HEK293 (cell line): ENCODE measurements around the gene MYL9.

ENCODE experiments used
- BCL11A ChIP-seq: fragments of 450-650 bp; formaldehyde crosslinking; IDR thresholded peaks from 2 replicates; pipeline ENCODE4 v1.5.1; 2016; ENCODE audit warnings: low read depth, missing biosample characterization, missing genetic modification characterization
- GLIS2 ChIP-seq: fragments of 450-650 bp; formaldehyde crosslinking; IDR thresholded peaks from 2 replicates; pipeline ENCODE4 v1.5.1; 2016; ENCODE audit warnings: missing biosample characterization, missing genetic modification characterization
- IKZF3 ChIP-seq: fragments of 450-650 bp; IDR thresholded peaks from 2 replicates; pipeline ENCODE4 v1.5.0; 2018; ENCODE audit warnings: missing biosample characterization, mild to moderate bottlenecking, missing genetic modification characterization, moderate library complexity
- KLF10 ChIP-seq: fragments of 450-650 bp; IDR thresholded peaks from 2 replicates; pipeline ENCODE4 v1.5.1; 2018; ENCODE audit warnings: missing biosample characterization, mild to moderate bottlenecking, missing genetic modification characterization
- OSR2 ChIP-seq: fragments of 450-650 bp; formaldehyde crosslinking; IDR thresholded peaks from 2 replicates; pipeline ENCODE4 v1.5.1; 2016; ENCODE audit warnings: missing biosample characterization, missing genetic modification characterization
- PRDM1 ChIP-seq: fragments of 450-650 bp; formaldehyde crosslinking; IDR thresholded peaks from 2 replicates; pipeline ENCODE4; 2016; ENCODE audit warnings: missing biosample characterization, missing genetic modification characterization
- TRIM28 ChIP-seq: IDR thresholded peaks from 2 replicates; pipeline ENCODE4 v1.6.1; 2011; ENCODE audit warnings: low read length, control low read depth, borderline replicate concordance
- YY2 ChIP-seq: fragments of 450-650 bp; formaldehyde crosslinking; IDR thresholded peaks from 2 replicates; pipeline ENCODE4 v1.5.1; 2016; ENCODE audit warnings: missing biosample characterization, missing genetic modification characterization
- ZFP41 ChIP-seq: fragments of 450-650 bp; formaldehyde crosslinking; IDR thresholded peaks from 2 replicates; pipeline ENCODE4 v1.5.1; 2016; ENCODE audit warnings: missing biosample characterization, missing genetic modification characterization, borderline replicate concordance
- ZFP69B ChIP-seq: fragments of 450-650 bp; formaldehyde crosslinking; IDR thresholded peaks from 2 replicates; pipeline ENCODE4 v1.5.1; 2016; ENCODE audit warnings: missing biosample characterization, missing genetic modification characterization
- ZNF2 ChIP-seq: fragments of 450-650 bp; formaldehyde crosslinking; IDR thresholded peaks from 2 replicates; pipeline ENCODE4 v1.5.1; 2016; ENCODE audit warnings: missing biosample characterization, missing genetic modification characterization
- ZNF335 ChIP-seq: fragments of 450-650 bp; formaldehyde crosslinking; conservative IDR thresholded peaks from 2 replicates; pipeline ENCODE4 v1.5.1; 2016; ENCODE audit warnings: missing biosample characterization, missing genetic modification characterization
- ZNF366 ChIP-seq: fragments of 450-650 bp; formaldehyde crosslinking; conservative IDR thresholded peaks from 2 replicates; pipeline ENCODE4 v1.5.1; 2016; ENCODE audit warnings: missing biosample characterization, missing genetic modification characterization
- ZNF391 ChIP-seq: fragments of 450-650 bp; formaldehyde crosslinking; IDR thresholded peaks from 2 replicates; pipeline ENCODE4 v1.5.1; 2016; ENCODE audit warnings: low read depth, missing biosample characterization, missing genetic modification characterization, borderline replicate concordance
- ZNF626 ChIP-seq: fragments of 450-650 bp; sonication (Bioruptor Pico); formaldehyde crosslinking; IDR thresholded peaks from 2 replicates; pipeline ENCODE4 v1.5.1; 2018; ENCODE audit warnings: missing biosample characterization, missing genetic modification characterization, inconsistent platforms
- ZSCAN23 ChIP-seq: fragments of 450-650 bp; formaldehyde crosslinking; IDR thresholded peaks from 2 replicates; pipeline ENCODE4 v1.5.1; 2016; ENCODE audit warnings: missing biosample characterization, missing genetic modification characterization
- TF ChIP-seq, protein P1 (sequence below): fragments of 450-650 bp; formaldehyde crosslinking; optimal IDR thresholded peaks from 2 replicates; pipeline ENCODE3; 2016; ENCODE audit warnings: missing biosample characterization, mild to moderate bottlenecking, missing genetic modification characterization
- TF ChIP-seq, protein P2 (sequence below): fragments of 450-650 bp; formaldehyde crosslinking; conservative IDR thresholded peaks from 2 replicates; pipeline ENCODE4 v1.5.1; 2016; ENCODE audit warnings: low read depth, missing biosample characterization, missing genetic modification characterization
- TF ChIP-seq, protein P3 (sequence below): fragments of 450-650 bp; formaldehyde crosslinking; IDR thresholded peaks from 2 replicates; pipeline ENCODE4 v1.5.1; 2016; ENCODE audit warnings: missing biosample characterization, missing genetic modification characterization
- TF ChIP-seq, protein P4 (sequence below): fragments of 450-650 bp; formaldehyde crosslinking; conservative IDR thresholded peaks from 2 replicates; pipeline ENCODE4 v1.5.1; 2016; ENCODE audit warnings: low read depth, missing biosample characterization, missing genetic modification characterization
- TF ChIP-seq, protein P5 (sequence below): fragments of 450-650 bp; formaldehyde crosslinking; IDR thresholded peaks from 2 replicates; pipeline ENCODE4 v1.5.1; 2016; ENCODE audit warnings: missing biosample characterization, missing genetic modification characterization
- TF ChIP-seq, protein P6 (sequence below): fragments of 450-650 bp; formaldehyde crosslinking; IDR thresholded peaks from 2 replicates; pipeline ENCODE4 v1.5.1; 2017; ENCODE audit warnings: missing biosample characterization, missing genetic modification characterization
- TF ChIP-seq, protein P7 (sequence below): fragments of 450-650 bp; IDR thresholded peaks from 2 replicates; pipeline ENCODE4 v1.5.1; 2018; ENCODE audit warnings: missing biosample characterization, mild to moderate bottlenecking, missing genetic modification characterization
- TF ChIP-seq, protein P8 (sequence below): fragments of 450-650 bp; formaldehyde crosslinking; IDR thresholded peaks from 2 replicates; pipeline ENCODE4 v1.5.1; 2016; ENCODE audit warnings: missing biosample characterization, missing genetic modification characterization

MYL9 gene

DNA sequence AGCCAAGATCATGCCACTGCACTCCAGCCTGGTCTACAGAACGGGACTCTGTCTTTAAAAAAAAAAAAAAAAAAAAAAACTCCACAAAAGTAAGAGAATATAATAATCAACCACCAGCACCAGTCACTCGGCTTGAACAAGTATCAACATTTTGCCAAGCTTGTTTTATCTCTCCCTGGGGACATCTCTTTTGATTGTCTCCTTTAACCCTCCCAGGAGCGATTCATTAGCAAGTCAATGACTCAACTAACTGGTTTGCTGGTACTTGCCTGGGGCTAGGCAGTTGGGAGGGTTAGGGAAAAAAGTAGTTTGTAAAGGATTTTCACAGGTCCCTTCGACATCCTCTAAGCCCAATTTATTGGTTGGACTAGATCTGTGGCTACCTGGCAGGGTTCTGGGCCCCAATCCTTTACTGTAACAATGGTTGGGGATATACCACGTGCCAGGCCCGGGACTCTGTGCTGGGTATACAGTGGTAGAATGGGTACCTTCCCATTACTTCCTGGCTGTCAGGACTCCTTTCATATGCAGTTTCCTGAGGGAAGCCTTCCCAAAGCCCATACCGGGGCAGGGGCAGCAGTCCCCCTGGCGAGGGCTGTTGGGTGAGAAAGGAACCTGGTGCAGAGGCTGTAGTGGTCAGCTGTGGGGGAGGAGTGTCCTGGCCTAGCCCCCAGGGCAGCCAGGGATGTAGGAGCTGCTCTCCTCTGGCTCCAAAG lies 44.2 kb downstream of the MYL9 start (continued):
- TF ChIP-seq, protein P1, sequence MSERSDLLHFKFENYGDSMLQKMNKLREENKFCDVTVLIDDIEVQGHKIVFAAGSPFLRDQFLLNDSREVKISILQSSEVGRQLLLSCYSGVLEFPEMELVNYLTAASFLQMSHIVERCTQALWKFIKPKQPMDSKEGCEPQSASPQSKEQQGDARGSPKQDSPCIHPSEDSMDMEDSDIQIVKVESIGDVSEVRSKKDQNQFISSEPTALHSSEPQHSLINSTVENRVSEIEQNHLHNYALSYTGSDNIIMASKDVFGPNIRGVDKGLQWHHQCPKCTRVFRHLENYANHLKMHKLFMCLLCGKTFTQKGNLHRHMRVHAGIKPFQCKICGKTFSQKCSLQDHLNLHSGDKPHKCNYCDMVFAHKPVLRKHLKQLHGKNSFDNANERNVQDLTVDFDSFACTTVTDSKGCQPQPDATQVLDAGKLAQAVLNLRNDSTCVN (tag by site-specific recombination) = no peak
- TF ChIP-seq YY2 (tag by site-specific recombination) (no peak), ZNF626 (tag by site-specific recombination) (no peak), BCL11A (tag by site-specific recombination) (peak; percentile 76), OSR2 (peak; percentile 89), ZFP69B (no peak), ZNF391 (tag by site-specific recombination) (0 out of 2 replicates have a peak, but pooled peaks have one; percentile 28), IKZF3 (tag by site-specific recombination) (peak; percentile 65; the same call in 1 of the 2 replicates), GLIS2 (tag by site-specific recombination) (peak; percentile 21; the same call in 1 of the 2 replicates), ZFP41 (no peak), TRIM28 (no peak), ZNF366 (tag by site-specific recombination) (peak; percentile 72), ZNF2 (no peak), ZNF335 (tag by site-specific recombination) (no peak), KLF10 (tag by site-specific recombination) (0 out of 2 replicates have a peak, but pooled peaks have one; percentile 36), PRDM1 (tag by site-specific recombination) (no peak), ZSCAN23 (0 out of 2 replicates have a peak, but pooled peaks have one; percentile 43)
- TF ChIP-seq, protein P2, sequence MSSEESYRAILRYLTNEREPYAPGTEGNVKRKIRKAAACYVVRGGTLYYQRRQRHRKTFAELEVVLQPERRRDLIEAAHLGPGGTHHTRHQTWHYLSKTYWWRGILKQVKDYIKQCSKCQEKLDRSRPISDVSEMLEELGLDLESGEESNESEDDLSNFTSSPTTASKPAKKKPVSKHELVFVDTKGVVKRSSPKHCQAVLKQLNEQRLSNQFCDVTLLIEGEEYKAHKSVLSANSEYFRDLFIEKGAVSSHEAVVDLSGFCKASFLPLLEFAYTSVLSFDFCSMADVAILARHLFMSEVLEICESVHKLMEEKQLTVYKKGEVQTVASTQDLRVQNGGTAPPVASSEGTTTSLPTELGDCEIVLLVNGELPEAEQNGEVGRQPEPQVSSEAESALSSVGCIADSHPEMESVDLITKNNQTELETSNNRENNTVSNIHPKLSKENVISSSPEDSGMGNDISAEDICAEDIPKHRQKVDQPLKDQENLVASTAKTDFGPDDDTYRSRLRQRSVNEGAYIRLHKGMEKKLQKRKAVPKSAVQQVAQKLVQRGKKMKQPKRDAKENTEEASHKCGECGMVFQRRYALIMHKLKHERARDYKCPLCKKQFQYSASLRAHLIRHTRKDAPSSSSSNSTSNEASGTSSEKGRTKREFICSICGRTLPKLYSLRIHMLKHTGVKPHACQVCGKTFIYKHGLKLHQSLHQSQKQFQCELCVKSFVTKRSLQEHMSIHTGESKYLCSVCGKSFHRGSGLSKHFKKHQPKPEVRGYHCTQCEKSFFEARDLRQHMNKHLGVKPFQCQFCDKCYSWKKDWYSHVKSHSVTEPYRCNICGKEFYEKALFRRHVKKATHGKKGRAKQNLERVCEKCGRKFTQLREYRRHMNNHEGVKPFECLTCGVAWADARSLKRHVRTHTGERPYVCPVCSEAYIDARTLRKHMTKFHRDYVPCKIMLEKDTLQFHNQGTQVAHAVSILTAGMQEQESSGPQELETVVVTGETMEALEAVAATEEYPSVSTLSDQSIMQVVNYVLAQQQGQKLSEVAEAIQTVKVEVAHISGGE = no peak
- TF ChIP-seq, protein P3, sequence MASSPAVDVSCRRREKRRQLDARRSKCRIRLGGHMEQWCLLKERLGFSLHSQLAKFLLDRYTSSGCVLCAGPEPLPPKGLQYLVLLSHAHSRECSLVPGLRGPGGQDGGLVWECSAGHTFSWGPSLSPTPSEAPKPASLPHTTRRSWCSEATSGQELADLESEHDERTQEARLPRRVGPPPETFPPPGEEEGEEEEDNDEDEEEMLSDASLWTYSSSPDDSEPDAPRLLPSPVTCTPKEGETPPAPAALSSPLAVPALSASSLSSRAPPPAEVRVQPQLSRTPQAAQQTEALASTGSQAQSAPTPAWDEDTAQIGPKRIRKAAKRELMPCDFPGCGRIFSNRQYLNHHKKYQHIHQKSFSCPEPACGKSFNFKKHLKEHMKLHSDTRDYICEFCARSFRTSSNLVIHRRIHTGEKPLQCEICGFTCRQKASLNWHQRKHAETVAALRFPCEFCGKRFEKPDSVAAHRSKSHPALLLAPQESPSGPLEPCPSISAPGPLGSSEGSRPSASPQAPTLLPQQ = no peak
- TF ChIP-seq, protein P4, sequence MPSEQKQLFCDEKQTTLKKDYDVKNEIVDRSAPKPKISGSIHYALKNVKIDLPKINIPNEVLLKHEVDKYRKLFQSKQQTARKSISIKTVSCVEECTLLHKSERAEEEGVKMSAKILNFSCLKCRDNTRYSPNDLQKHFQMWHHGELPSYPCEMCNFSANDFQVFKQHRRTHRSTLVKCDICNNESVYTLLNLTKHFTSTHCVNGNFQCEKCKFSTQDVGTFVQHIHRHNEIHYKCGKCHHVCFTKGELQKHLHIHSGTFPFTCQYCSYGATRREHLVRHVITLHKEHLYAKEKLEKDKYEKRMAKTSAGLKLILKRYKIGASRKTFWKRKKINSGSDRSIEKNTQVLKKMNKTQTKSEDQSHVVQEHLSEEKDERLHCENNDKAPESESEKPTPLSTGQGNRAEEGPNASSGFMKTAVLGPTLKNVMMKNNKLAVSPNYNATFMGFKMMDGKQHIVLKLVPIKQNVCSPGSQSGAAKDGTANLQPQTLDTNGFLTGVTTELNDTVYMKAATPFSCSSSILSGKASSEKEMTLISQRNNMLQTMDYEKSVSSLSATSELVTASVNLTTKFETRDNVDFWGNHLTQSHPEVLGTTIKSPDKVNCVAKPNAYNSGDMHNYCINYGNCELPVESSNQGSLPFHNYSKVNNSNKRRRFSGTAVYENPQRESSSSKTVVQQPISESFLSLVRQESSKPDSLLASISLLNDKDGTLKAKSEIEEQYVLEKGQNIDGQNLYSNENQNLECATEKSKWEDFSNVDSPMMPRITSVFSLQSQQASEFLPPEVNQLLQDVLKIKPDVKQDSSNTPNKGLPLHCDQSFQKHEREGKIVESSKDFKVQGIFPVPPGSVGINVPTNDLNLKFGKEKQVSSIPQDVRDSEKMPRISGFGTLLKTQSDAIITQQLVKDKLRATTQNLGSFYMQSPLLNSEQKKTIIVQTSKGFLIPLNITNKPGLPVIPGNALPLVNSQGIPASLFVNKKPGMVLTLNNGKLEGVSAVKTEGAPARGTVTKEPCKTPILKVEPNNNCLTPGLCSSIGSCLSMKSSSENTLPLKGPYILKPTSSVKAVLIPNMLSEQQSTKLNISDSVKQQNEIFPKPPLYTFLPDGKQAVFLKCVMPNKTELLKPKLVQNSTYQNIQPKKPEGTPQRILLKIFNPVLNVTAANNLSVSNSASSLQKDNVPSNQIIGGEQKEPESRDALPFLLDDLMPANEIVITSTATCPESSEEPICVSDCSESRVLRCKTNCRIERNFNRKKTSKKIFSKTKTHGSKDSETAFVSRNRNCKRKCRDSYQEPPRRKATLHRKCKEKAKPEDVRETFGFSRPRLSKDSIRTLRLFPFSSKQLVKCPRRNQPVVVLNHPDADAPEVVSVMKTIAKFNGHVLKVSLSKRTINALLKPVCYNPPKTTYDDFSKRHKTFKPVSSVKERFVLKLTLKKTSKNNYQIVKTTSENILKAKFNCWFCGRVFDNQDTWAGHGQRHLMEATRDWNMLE (tag by site-specific recombination) = no peak
- TF ChIP-seq, protein P5, sequence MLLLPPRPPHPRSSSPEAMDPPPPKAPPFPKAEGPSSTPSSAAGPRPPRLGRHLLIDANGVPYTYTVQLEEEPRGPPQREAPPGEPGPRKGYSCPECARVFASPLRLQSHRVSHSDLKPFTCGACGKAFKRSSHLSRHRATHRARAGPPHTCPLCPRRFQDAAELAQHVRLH = no peak
- TF ChIP-seq, protein P6, sequence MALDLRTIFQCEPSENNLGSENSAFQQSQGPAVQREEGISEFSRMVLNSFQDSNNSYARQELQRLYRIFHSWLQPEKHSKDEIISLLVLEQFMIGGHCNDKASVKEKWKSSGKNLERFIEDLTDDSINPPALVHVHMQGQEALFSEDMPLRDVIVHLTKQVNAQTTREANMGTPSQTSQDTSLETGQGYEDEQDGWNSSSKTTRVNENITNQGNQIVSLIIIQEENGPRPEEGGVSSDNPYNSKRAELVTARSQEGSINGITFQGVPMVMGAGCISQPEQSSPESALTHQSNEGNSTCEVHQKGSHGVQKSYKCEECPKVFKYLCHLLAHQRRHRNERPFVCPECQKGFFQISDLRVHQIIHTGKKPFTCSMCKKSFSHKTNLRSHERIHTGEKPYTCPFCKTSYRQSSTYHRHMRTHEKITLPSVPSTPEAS (tag by site-specific recombination) = no peak
- TF ChIP-seq, protein P7, sequence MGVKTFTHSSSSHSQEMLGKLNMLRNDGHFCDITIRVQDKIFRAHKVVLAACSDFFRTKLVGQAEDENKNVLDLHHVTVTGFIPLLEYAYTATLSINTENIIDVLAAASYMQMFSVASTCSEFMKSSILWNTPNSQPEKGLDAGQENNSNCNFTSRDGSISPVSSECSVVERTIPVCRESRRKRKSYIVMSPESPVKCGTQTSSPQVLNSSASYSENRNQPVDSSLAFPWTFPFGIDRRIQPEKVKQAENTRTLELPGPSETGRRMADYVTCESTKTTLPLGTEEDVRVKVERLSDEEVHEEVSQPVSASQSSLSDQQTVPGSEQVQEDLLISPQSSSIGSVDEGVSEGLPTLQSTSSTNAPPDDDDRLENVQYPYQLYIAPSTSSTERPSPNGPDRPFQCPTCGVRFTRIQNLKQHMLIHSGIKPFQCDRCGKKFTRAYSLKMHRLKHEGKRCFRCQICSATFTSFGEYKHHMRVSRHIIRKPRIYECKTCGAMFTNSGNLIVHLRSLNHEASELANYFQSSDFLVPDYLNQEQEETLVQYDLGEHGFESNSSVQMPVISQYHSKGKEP (tag by site-specific recombination) = no peak
- TF ChIP-seq, protein P8, sequence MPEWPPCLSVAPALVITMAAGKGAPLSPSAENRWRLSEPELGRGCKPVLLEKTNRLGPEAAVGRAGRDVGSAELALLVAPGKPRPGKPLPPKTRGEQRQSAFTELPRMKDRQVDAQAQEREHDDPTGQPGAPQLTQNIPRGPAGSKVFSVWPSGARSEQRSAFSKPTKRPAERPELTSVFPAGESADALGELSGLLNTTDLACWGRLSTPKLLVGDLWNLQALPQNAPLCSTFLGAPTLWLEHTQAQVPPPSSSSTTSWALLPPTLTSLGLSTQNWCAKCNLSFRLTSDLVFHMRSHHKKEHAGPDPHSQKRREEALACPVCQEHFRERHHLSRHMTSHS (tag by site-specific recombination) = no peak
